Measurements from ENCODE around the gene GLRX5.

Gene GLRX5

DNA sequence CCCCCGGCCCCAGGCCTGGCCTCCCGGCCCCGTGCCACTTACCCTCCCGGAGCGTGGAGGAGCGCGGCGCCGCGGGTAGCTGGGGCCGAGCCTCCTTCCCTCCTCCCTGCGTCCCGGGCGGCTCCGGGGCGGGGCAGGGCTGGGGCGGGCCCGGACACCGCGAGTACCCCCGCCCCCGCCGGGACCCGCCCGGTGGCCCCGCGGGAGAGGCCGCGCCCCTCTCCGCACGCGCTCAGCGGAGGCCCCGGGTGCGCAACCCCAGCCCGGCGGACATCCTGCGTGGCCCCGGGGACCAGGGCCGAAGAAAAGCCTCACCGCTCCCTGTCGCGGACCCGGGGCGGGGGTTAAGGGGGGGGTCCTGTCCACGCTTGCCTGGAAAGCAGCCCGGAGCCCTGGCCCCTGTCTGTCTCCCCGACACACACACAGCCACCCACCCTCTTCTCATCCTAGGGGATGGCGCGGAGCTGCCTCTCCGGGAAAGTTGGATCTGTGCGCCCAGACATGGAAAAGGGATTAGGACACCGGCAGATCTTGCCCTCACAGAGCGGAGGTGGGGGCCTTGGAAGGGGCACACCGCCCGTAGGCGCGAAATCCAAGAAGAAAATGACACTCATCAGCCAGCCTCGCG is 18.2 kb upstream of the GLRX5 start, which contains the start of gene SYNE3:
TSS of gene SYNE3 (minus strand) at position 97 of the 628 bp plus-strand sequence. CDS start 40,829 bp downstream, outside the sequence.
- no peak for DNase-seq (ENCODE audit: low read depth in 2 of 2)

DNA sequence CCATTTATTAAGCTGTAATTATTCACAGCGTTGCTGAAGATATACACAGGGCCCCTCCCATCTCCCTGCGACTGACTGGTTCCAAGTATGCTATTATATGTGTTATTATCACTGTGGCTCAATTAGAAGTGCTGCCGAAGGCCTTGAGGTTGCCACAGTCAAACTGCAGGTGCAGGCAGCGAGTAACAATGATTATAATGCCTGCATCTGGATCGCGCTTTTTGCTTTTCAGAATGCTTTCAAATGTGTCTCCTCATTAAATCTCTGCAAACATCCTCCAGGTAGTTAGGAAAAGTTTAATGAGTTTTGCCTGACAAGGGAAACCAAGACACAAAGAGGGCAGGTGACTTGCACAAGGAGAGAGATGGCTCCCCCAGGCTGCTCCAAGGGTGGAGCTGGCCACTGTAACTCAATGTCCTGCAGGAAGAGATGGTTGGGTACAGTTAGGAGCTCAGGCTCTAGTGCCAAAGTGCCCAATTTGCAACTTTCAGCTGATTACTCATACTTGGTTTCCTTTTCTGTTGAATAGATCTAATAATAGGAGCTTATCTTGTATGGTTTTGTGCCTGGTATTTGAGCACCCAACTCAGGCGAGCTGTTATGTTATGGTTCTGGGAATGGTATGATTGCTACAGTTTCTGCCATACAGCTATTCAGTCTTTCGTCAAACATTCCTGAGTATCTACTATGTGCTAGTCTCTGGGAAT is 16.7 kb upstream of the GLRX5 start:
- no peak for DNase-seq (ENCODE audit: low read depth in 2 of 2)

DNA sequence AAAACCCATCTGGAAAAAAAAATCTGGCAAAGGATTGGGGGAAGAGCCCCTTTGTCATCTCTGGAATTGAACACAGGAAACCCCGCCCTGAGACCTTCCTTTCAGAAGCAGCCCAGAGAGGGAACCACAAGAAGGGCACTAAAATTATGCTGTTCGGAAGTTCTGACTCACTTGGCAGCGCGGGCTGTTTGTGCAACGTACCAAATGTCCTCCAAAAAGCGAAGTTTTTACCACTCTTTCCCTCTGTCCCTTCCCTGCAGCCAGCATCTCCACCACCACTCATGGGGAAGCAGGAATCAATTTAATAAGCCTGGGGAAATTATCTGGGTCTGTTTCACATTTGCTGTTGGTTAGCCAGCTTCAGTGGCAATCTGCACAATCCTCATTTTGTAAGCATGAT is 15.2 kb upstream of the GLRX5 start:
- DNase-seq (ENCODE audit: low read depth in 2 of 2) = peak; percentile 56 to 63

DNA sequence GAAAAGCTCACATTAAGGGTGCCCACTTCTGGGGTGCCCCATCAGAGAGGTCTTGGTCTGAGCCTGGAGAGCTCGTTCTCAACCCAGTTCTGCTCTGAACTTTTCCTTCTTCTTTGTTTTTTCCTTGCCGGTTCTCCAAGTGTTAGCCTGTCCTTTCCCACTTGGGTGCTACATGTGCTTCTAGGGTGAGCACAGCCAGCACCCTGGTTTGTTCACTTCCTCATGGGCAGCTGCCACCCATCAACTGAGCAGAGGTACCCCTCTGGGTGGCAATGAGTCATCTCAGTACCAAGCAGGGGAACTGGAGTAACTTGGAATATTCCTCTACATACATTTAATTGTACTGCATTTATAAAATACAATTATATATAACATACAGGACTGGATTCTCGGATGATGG is 14.5 kb upstream of the GLRX5 start:
- no peak for DNase-seq (ENCODE audit: low read depth in 2 of 2)

DNA sequence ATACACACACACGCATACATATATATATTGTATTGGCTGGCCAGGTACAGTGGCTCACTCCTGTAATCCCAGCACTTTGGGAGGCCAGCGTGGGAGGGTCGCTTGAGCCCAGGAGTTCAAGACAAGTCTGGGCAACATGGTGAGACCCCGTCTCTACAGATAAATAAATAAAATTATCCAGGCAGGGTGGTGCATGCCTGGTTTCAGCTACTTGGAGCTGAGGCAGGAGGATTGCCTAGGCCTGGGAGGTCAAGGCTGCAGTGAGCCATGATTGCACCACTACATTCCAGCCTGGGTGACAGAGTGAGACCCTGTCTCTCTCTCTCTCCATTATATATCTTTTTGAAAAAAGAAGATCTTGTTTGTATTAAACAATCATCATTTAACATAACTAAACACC is 13.8 kb upstream of the GLRX5 start:
- DNase-seq (ENCODE audit: low read depth in 2 of 2) = no peak

DNA sequence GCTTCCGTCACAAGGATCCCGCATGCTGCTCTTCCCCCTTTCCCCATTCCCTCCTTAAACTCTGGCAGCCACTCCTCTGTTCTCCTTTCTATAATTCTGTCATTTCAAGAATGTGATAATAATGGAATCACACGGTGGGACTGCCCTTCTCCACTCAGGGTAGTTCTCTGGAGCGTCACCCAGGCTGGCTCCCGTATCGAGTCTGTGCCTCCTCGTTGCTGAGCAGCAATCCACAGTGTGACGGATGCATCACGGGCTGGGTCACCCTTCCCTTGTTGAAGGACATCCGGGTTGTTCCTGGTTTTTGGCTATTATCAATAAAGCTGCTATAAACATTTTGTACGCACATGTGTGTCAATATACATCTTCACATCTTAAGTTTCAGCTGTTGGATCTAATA is 12.7 kb upstream of the GLRX5 start:
- DNase-seq (ENCODE audit: low read depth in 2 of 2) = no peak

DNA sequence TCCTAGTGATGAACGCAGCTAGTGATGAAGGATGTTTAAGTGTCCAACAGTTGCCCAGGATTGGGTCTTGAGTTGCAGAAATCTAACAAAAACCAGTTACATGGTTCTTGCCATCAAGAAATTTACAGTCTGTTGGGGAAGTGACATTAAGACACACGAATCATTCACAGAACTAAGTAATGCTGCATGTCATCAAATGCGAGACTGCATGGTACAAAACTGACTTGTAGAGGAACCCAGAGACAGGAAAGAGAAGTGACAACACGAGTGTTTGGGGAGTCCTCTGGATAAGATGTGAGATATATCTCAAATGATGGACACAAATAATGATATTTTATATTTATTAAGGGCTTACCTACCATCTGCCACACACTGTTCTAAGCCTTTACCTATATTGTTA is 12.3 kb upstream of the GLRX5 start:
- no peak for DNase-seq (ENCODE audit: low read depth in 2 of 2)

DNA sequence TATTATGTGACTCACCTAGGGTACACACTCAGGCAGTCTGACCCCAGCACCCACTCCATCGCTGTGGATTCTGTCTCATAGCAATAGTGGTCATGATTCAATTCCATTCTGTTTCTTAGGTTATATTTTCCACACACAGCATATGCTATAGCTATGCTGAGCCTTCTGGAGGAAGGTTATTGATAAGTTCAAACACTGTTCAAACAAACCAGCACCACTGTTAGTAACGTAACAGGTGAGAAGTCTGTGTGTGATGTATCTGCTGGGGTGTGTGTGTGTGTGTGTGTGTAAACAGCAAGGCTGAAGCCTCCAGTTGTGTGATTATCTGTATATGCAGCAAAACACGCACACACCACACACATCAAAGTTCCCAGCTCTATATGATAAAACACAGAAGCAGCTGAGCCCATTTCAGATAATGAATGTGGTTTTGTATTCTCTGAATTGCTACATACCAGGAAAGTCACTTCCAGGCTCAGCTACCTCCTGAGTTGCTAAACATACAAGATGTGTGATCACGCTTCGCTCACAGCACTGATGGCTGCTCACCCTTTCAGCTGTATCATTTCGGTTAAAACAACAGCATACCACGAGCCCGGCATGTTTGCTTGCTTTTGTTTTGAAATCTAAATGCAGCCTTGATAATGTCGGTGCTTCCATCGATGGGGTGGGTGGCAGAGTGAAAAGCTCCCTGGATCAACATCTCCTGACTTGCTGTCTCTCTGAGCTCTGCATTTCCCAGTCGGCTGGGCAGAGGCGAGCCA is 11.6 kb upstream of the GLRX5 start:
- DNase-seq (ENCODE audit: low read depth in 2 of 2) = peak; percentile 54 to 58

DNA sequence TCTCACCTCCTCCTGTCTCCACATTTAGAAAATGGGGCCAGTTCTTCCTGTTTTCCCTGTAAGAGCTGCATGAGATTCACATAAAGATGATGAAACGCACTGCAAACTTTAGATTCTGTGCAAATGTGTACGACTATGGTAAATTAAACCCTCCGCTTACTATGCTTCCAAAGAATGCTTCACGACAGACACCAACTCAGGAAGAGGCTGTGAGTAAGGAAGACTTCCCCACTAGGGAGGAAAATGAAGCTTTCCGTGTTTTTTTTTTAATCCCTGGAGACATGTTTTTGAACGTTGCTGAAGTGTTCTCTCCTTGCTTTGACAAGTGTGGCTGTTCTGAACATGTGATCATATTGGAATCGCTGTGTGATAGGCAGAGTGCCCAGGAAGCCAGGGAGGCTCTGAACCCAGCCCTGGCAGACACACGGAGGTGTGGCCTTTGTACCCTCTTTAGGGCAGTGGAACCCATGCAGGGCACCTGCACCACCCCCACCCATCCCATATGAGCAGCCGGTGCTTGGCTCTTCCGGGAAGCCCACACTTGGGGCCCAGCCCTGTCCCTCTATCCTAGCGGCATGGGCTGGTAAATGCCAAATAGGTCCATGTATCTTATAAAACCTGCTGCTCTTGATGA is 10.9 kb upstream of the GLRX5 start:
- DNase-seq (ENCODE audit: low read depth in 2 of 2) = no peak

DNA sequence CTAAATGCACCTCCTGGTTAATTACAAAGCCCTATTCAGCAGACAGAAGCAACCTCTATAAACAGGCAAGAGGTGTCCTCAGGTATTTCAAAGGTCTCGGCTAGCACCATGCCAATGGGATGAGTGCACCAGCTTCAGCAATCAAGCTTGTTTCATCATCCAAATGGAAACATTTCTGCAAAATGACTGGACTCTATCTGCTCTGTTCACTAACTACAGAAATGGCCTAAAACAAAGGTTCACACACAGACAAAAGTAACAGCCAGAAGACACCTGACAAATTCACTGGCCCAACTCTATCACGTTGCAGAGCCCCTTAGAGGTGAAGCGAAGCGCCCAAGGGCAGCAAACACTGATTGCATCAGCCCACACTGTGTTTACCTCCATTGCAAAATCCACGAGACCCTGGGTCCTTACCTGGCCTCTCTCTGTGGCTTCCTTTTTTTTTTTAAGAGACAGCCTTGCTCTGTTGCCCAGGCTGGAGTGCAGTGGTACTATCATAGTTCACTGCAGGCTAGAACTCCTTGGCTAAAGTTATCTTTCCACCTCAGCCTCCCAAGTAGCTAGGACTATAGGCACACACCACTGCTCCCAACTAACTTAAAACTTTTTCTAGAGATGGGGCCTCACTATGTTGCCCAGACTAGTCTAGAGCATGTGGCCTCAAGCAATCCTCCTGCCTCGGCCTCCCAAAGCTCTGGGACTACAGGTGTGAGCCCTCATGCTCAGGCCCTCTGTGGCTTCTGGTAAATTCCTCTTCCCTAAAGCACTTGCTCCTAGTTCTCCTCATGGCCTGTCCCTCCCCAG is 9.9 kb upstream of the GLRX5 start:
- DNase-seq (ENCODE audit: low read depth in 2 of 2) = no peak

DNA sequence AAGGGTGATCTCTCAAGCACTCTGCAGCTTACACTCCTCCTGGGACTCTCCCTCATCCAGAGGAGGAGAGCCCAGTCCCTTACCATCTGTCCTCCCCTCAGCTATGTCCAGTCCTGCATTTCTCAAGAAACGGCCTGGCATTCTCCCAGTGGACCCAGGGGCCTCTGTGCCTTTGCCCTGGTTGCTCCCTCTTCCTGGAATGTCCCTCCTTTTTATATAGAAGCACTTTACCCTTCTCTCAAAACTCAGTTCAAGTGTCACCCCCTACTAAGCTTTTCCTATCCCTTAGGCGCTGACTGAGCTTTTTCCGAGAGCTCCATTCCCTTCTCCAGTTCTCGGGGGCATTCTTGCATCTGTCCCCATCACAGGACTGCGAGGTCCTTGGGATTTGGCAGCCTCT is 8.9 kb upstream of the GLRX5 start:
- DNase-seq (ENCODE audit: low read depth in 2 of 2) = no peak

DNA sequence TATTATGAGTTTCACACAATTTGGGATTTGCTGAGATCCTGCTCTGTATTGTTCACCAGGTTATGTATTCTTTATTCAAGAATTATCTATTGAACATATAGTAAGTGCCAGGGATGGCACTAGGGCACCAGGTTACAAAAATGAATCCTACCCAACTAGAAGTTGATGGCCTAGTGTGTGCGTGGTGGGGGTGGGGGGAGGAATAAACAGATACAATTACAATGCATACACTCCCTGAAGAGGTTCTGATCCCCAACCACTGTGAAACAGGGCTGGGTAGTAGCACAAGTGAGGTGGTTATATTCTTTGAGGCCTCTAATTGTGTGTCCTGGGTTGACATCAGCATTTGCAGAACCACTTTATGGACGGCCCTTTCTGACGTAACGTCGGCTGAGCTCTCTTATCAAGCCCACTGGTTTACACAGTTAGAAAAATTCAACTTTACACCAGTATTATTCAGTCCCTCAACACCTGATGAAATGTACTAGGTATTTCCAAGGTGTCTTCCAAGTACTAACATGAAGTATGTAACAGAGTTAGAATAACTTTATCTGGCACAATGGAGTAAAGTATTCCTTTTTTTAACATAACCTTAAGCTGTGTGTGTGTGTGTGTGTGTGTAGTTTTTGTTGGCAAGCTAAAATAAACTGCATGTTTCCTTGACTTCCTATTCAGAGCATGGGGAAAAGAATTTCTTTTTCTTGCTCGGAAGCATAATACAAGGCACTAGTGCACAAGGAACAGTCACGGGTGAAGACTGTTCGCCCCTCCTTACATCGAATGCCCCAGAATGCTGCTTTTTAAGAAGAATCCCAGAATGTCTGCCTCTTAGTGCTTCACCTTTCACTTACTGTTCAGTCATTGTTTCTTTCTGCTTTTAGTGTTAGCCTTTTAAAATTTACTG is 8.1 kb upstream of the GLRX5 start:
- DNase-seq (ENCODE audit: low read depth in 2 of 2) = no peak

DNA sequence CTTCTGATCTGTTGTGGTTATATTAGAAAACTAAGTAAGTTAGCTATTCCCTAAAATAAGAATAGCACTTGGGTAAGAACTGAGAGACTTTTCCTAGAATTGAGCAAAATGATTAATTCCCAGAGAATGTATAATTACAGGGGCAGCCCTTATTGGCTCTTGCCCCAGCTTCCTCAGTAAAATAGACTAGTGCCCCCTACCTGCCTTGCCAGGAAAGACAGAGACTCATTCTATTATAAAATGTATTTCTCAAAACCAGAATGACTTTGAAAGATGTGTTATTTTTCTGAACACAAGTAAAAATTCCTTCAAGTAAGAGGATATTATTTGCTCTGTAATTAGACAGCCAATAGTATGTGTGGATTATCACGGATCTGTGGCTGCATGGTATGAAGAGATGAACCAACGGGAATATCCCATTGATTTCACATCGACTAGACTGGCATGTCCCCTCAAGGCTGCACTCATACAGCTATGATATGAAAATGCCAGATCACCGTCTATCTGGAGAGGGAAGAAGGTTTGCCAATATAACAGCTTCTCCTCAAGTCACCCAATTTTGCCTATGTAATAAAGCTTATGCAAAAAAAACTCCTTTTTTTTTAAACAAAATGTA is 7.4 kb upstream of the GLRX5 start:
- peak in 1 of 2 donors; percentile 50 for DNase-seq (ENCODE audit: low read depth in 2 of 2)

DNA sequence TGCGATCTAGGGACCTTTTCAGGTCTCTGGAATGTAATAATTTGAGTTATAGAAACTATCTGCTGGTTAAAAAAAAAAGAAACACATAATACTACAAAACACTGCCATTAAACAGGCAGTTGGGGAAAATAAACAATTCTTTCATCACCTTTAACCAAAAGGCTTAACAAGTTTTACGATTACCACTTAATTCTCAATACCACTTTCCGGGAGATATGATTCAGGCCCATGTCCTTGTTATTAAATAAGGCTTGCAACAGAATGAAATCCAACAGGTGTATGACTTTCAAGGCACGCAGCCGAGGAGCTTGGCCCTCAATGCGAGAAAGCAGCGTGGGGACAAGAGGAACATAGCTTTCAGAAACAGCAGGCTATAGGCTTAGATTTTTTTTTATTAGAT is 5.6 kb upstream of the GLRX5 start:
- no peak for DNase-seq (ENCODE audit: low read depth in 2 of 2)

DNA sequence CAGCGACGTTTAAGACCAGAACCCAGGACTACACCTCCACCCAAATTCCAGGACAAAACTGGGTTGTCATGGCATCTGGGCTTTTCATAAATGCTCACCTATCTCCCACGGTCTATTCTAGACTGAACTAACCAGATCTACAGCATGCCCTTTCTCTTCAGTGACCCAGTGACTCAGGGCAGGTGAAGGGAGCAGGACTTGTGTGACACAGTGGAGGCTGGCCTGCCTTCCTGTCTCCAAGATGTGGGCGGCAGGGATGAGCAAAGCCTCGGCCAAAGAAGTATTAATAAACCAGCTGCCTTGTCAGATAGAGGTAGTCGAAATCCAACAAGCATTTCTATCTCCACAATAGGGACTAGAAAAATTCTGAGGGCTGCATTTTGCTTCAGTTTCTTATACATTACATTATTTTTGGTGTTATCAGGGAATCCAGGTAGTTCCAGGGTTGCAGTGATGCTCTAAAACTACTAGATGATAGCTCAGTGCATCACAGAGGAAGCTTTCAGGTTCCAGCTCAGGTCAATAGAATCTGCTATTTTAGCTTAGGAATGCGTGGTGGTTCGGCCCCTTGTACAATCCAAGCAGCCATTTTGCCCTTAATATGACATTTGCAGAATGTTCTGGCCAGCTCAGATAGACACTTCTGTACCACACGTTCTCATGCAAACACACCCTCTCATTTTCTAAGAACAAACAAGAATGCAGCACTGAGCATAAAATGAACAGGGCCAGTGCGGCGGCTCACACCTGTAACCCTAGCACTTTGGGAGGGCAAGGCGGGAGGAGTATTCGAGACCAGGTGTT is 4.2 kb upstream of the GLRX5 start:
- DNase-seq (ENCODE audit: low read depth in 2 of 2) = no peak

DNA sequence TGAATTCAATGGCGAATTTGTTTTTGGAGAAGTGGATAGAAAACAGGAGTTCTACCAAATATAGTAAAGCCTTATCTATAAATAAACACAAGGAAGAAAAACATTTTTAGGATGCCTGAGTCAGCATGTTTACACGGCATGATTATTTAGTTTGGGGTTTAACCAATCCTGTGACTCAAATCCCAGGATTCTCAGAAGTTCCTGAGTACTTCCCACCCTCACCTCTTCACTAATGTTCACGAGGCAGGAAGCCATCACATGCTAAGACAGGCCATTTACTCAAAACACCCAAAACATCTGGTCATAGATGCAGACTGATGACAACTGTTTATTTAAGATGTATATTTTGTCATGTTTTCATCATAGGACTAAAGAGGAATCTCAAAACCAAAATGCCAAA is 3.4 kb upstream of the GLRX5 start:
- DNase-seq (ENCODE audit: low read depth in 2 of 2) = no peak

DNA sequence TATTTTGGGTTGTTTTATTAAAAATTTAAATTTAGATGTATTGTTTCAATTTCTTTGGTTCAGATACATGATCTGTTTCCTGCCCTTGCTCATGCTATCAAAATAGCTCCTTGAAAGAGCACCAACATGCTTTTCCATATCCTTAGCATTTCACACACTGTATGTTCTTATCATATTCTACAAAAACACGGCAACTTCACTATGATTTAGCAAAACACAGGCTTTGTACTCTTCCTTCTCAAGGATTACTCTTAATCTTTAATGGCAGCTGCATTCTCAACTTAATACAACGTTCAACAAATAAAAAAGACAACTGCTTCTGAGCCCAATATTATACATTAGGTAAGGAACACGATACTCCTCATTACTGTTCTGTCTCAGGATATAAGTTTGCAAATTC is 2.9 kb upstream of the GLRX5 start:
- DNase-seq (ENCODE audit: low read depth in 2 of 2) = no peak

DNA sequence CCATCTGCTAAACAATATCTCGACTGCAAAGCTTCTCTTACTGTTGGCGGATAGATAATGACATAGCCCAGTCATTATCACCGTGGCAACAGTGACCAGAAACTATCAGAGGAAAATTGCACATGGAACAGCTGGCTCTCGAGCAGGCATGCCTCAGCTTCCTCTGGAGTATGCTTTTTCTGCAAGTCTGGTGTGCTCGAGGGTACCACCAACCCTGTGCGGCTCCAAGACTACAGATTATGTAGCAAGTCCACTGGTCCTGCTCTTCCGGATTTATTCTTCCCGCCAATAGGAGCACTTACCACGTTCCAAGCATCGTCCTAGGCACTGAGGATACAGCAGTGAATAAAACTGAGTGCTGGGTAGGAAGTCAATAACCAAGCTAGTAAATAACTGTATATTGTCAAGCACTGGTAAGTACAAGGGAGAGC is 1.4 kb upstream of the GLRX5 start:
- no peak for DNase-seq (ENCODE audit: low read depth in 2 of 2)

DNA sequence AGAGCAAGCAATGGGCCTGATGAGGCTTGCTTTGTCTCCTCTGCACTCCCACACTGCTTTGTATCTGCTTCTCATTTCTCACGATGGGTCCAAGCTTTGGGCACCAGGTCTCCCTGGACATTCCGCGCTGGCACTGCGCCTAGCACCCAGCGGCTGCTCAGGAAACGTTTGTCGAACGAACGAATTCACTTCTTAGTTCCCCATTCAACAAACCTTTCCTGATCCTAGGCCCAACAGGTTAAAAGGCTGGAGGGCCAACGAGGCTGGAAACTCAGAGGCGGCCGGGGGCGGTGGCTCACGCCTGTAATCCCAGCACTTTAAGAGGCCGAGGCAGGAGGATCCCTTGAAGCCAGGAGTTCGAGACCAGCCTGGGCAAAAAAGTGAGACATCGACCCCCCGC is 1.0 kb upstream of the GLRX5 start:
- DNase-seq (ENCODE audit: low read depth in 2 of 2) = no peak

All from stimulated activated CD4-positive, alpha-beta T cell treated with anti-CD3 and anti-CD28 coated beads, Interleukin-15, amount 100 ng/mL, for 48 hours (primary cell).